Caco-2 (cell line): Measurements from ENCODE around the gene PKHD1. TPM values are rescaled to one million over a fixed set of nuclear protein-coding genes. Genes with fewer than 3 reads are reported as not detected.

ENCODE experiments used
- BruUV-seq: library from RNA; stranded (reverse); fragments of 400-500 nt; replicated peaks from 2 replicates; lab custom pipeline; 2021; lab: Mats Ljungman, UMichigan
- CTCF ChIA-PET: fragments of 300-600 bp; sonication (Branson Sonifier 250); formaldehyde crosslinking; loops from one replicate; lab custom pipeline; 2022; ENCODE audit warnings: antibody characterized with exemption; lab: Charles Lee
- POLR2A ChIA-PET: fragments of 300-600 bp; sonication (Branson Sonifier 250); formaldehyde crosslinking; loops from one replicate; lab custom pipeline; 2022; ENCODE audit warnings: antibody characterized with exemption; lab: Charles Lee
- DNase-seq, 2 experiments: peaks; one replicate each; pipeline versions ENCODE4 v3.0.0 to v3.0.0-alpha.2; 2020 to 2022
- H3K27me3 ChIP-seq: replicated peaks from 2 replicates; pipeline ENCODE4 v1.6.0; 2011; ENCODE audit warnings: low read length; ENCODE audit not compliant: control insufficient read depth, insufficient read depth
- H3K36me3 ChIP-seq: 2 replicates; pipeline ENCODE4 v1.5.1; 2011; ENCODE audit warnings: low read length; ENCODE audit not compliant: control insufficient read depth, insufficient read depth
- H3K4me1 ChIP-seq: fragments of 250-450 bp; sonication (Bioruptor Pico); 2 replicates; pipeline ENCODE4 v1.5.1; 2020; ENCODE audit warnings: mild to moderate bottlenecking
- H3K4me3 ChIP-seq: 2 replicates; pipeline ENCODE4 v1.5.1; 2011; ENCODE audit warnings: low read depth, mild to moderate bottlenecking, control low read depth, low read length
- H3K9me3 ChIP-seq: fragments of 250-450 bp; sonication (Bioruptor Pico); 2 replicates; pipeline ENCODE4 v1.5.1; 2020; ENCODE audit warnings: mild to moderate bottlenecking, moderate library complexity
- H3K27ac Mint-ChIP-seq: one replicate; pipeline ENCODE4 v1.8.0; 2022; ENCODE audit warnings: mixed read lengths; ENCODE audit not compliant: unreplicated experiment
- H3K27me3 Mint-ChIP-seq: one replicate; pipeline ENCODE4 v1.8.0; 2022; ENCODE audit warnings: mixed read lengths; ENCODE audit not compliant: insufficient read depth, unreplicated experiment
- H3K36me3 Mint-ChIP-seq: one replicate; pipeline ENCODE4 v1.8.0; 2022; ENCODE audit warnings: mild to moderate bottlenecking, mixed read lengths; ENCODE audit not compliant: insufficient read depth, unreplicated experiment
- H3K4me1 Mint-ChIP-seq: one replicate; pipeline ENCODE4 v1.8.0; 2022; ENCODE audit warnings: low read depth, mixed read lengths; ENCODE audit not compliant: unreplicated experiment
- H3K4me3 Mint-ChIP-seq: one replicate; pipeline ENCODE4 v1.8.0; 2022; ENCODE audit warnings: mild to moderate bottlenecking, moderate library complexity, mixed read lengths; ENCODE audit not compliant: unreplicated experiment
- H3K9me3 Mint-ChIP-seq: one replicate; pipeline ENCODE4 v1.8.0; 2022; ENCODE audit warnings: mixed read lengths; ENCODE audit not compliant: unreplicated experiment
- intact Hi-C: fragments of 100-400 bp; cut with micrococcal nuclease; formaldehyde crosslinking; loops from one replicate; pipeline ENCODE4 v1.10.0; 2022; ENCODE audit not compliant: unreplicated experiment
- total RNA-seq: library from RNA; stranded (reverse); gene quantifications from 2 replicates; pipeline ENCODE4 v1.2.3, GENCODE V29; 2022
- TF ChIP-seq, protein P1 (sequence below), 2 experiments: fragments of 200-600 bp in 1 of 2; IDR thresholded peaks; 1 replicate in 1 of 2; 2 replicates in 1 of 2; pipeline versions ENCODE4 v1.5.1 to v1.8.0; 2011 to 2022; ENCODE audit warnings: antibody characterized with exemption in 1 of 2, control low read depth in 1 of 2, inconsistent platforms in 1 of 2, low read depth in 1 of 2, low read length in 1 of 2, mild to moderate bottlenecking in 1 of 2, moderate library complexity in 1 of 2; ENCODE audit not compliant: insufficient read depth in 1 of 2, severe bottlenecking in 1 of 2, unreplicated experiment in 1 of 2

Gene PKHD1
- total RNA-seq, 1 experiment from 2014 or later = 3.3 TPM

DNA sequence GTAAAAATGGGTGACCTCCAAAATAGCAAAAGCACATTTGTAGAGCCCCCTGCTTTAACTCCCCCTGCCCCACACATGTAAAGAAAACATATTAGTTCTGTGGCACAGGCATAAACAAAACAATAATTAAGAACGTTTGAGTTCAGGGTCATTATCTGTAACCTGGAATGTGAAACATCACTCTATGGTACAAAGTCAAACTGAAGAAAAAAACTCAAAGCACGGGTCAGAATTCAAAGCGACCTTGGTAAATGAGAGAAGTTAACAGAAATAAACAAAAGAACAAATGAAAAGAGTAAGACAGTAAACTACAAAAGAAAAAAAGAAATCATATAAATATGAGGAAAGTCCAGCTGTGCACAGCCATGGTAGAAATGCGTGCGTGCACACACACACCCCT, 67.5 kb downstream of the PKHD1 start:
- H3K4me1 Mint-ChIP-seq = peaks cover 12% of the 10 kb centered on the region
- DNase-seq = no peak
- H3K36me3 Mint-ChIP-seq = no peaks in the 10 kb centered on the region
- no peaks in the 10 kb centered on the region for H3K27me3 Mint-ChIP-seq
- H3K27me3 ChIP-seq = no peaks in the 10 kb centered on the region
- H3K27ac Mint-ChIP-seq = no peak overlapping the region
- no peak overlapping the region for H3K4me3 Mint-ChIP-seq
- no peaks in the 10 kb centered on the region for H3K9me3 ChIP-seq
- POLR2A ChIA-PET = no interaction called here
- TF ChIP-seq, protein P1, sequence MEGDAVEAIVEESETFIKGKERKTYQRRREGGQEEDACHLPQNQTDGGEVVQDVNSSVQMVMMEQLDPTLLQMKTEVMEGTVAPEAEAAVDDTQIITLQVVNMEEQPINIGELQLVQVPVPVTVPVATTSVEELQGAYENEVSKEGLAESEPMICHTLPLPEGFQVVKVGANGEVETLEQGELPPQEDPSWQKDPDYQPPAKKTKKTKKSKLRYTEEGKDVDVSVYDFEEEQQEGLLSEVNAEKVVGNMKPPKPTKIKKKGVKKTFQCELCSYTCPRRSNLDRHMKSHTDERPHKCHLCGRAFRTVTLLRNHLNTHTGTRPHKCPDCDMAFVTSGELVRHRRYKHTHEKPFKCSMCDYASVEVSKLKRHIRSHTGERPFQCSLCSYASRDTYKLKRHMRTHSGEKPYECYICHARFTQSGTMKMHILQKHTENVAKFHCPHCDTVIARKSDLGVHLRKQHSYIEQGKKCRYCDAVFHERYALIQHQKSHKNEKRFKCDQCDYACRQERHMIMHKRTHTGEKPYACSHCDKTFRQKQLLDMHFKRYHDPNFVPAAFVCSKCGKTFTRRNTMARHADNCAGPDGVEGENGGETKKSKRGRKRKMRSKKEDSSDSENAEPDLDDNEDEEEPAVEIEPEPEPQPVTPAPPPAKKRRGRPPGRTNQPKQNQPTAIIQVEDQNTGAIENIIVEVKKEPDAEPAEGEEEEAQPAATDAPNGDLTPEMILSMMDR (IDR thresholded peaks at IDR 0.05; ENCODE audit: insufficient read depth in 1 of 2, low read depth in 1 of 2, low read length in 1 of 2, severe bottlenecking in 1 of 2, unreplicated experiment in 1 of 2) = no peak
- no TSS peak for BruUV-seq
- no peak overlapping the region for H3K4me3 ChIP-seq
- CTCF ChIA-PET = interaction anchor here (0.9 to 1.5 kb wide), 3 partner anchors 30 to 164 kb away, joined by 3 to 6 read pairs (median 4); no protein-coding TSS in a partner anchor
- no peaks in the 10 kb centered on the region for H3K36me3 ChIP-seq
- H3K9me3 Mint-ChIP-seq = no peaks in the 10 kb centered on the region
- peaks cover 15% of the 10 kb centered on the region for H3K4me1 ChIP-seq
- intact Hi-C loops = no loop called here

DNA sequence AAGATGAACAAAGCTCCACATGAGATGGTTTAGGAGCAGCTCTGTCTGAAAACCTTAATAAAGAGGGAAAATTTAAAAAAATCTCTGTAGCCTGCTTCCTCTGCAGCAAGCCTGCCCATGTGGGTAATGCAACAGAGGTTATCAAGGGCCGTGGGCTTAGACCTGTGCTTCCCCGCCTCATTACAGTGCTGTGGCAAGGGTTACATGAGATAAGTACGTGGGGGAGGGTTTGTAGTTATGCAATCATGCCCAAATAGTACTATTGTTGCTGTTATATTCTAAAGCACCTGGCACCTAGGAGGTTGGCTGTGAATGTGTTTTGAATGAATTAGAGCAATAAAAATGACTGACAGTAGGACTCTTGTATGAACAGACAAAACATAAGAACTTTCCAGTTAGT, 68.3 kb downstream of the PKHD1 start:
- no peak overlapping the region for H3K27ac Mint-ChIP-seq
- no peaks in the 10 kb centered on the region for H3K27me3 Mint-ChIP-seq
- no TSS peak for BruUV-seq
- H3K9me3 ChIP-seq = no peaks in the 10 kb centered on the region
- no peaks in the 10 kb centered on the region for H3K27me3 ChIP-seq
- H3K36me3 ChIP-seq = no peaks in the 10 kb centered on the region
- TF ChIP-seq, protein P1 (IDR thresholded peaks at IDR 0.05; ENCODE audit: insufficient read depth in 1 of 2, low read depth in 1 of 2, low read length in 1 of 2, severe bottlenecking in 1 of 2, unreplicated experiment in 1 of 2) = no peak
- H3K9me3 Mint-ChIP-seq = no peaks in the 10 kb centered on the region
- no peak overlapping the region for H3K4me3 ChIP-seq
- peak in 1 of 2 experiments; percentile 7 for DNase-seq
- intact Hi-C loops = no loop called here
- H3K4me1 ChIP-seq = peaks cover 15% of the 10 kb centered on the region
- ChIA-PET POLR2A (no interaction called here), CTCF (interaction anchor here (0.7 to 1.5 kb wide), 3 partner anchors 31 to 186 kb away, joined by 3 to 4 read pairs (median 4); no protein-coding TSS in a partner anchor)
- H3K36me3 Mint-ChIP-seq = no peaks in the 10 kb centered on the region
- H3K4me3 Mint-ChIP-seq = no peak overlapping the region
- peaks cover 12% of the 10 kb centered on the region for H3K4me1 Mint-ChIP-seq

DNA sequence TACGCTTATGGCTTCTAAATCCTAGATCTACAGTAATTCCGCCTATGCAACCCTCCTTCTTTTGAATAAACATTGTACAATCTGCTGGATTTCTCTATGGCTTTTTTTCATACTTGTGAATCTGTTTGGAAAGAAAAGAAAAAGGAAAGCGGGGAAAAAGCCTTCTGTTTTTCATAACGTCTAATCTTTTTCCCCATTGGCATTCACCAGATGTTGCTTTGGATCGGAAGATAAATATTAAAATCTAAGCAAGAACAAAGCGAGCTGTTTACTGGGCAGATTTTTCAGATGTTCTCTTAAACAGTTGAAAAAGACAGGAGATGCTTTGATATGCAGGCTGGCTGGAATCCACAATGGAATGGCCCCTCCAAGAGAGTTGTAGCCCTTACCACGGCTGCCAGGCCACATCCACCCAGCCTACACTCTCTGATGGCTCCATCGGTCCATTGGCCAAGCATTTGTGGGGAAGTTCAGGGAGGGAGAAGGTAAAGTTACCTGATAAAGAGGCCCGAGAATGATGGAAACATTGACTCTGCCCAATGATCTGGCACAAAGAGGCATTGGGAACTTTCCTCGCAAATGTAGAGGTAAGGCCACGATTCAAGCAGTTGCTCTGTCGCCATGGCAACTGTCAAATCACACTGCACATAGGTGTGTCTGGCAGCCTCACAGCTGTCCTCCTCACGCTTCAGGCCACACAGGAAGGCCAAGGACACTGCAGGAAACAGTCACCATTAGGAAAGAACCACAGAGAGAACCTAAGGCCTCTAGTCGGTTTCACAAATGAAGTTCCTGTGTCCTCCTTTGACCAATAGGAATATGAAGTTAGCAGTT, 70.3 kb downstream of the PKHD1 start:
- DNase-seq = no peak
- CTCF ChIA-PET = no interaction called here
- POLR2A ChIA-PET = no interaction called here
- H3K27ac Mint-ChIP-seq = no peak overlapping the region
- intact Hi-C loops = no loop called here
- H3K4me1 Mint-ChIP-seq = peaks cover 12% of the 10 kb centered on the region
- H3K4me3 ChIP-seq = no peak overlapping the region
- TF ChIP-seq, protein P1 (IDR thresholded peaks at IDR 0.05; ENCODE audit: insufficient read depth in 1 of 2, low read depth in 1 of 2, low read length in 1 of 2, severe bottlenecking in 1 of 2, unreplicated experiment in 1 of 2) = no peak
- no peaks in the 10 kb centered on the region for H3K36me3 ChIP-seq
- no peaks in the 10 kb centered on the region for H3K36me3 Mint-ChIP-seq
- H3K9me3 Mint-ChIP-seq = no peaks in the 10 kb centered on the region
- no peaks in the 10 kb centered on the region for H3K9me3 ChIP-seq
- BruUV-seq = no TSS peak
- no peaks in the 10 kb centered on the region for H3K27me3 Mint-ChIP-seq
- H3K27me3 ChIP-seq = no peaks in the 10 kb centered on the region
- H3K4me3 Mint-ChIP-seq = no peak overlapping the region
- peaks cover 15% of the 10 kb centered on the region for H3K4me1 ChIP-seq
